OCI-M2 (cell line): Measurements from ENCODE around the gene AKAP13.
"Not testable (repeated sequence)": the region's sequence is repeated elsewhere in the genome, so short reads cannot be mapped to it uniquely, and the experiment has no call there.

ENCODE experiments used
- DNase-seq: peaks from one replicate; lab custom pipeline; 2025; ENCODE audit not compliant: unreplicated experiment; lab: John Stamatoyannopoulos, UW

Gene AKAP13

DNA sequence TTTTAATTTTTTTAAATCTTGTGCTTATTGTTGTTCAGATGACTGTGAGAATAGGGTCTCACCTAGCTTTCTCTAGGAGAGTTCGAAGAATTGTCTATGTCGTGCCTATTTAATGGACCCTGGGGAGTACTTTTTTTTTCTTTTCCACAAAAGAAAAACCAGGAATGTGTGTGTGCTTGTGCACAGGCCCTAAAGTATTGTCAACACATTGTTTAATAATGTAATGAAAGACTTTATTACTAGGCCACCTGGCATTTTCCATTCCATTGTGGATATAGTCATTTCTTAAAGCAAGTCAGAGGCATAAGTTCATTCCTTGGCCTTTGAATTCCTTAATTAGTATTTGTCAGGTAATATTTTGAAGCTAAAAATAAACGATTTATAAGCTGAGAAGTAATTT, 278.4 kb downstream of the AKAP13 start:
- DNase-seq = no peak

DNA sequence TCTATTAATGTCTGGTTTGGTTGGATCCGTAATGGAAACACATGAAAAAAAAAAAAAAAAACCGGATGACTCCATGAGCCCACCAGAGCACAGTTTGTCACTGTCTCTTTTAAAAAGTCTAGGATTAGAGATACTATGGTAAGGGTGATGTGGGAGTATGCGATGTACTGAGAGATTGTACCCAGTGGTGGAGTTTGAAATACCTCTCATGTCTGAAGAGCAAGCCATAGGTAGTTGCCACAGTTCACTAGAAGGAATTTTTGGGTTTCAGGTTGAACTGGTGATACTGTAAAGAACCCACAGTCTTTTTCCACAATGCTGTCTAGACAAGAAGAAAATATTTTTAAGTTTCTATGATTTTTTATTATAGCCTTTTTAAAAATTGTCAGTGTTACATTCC, 281.5 kb downstream of the AKAP13 start:
- no peak for DNase-seq

DNA sequence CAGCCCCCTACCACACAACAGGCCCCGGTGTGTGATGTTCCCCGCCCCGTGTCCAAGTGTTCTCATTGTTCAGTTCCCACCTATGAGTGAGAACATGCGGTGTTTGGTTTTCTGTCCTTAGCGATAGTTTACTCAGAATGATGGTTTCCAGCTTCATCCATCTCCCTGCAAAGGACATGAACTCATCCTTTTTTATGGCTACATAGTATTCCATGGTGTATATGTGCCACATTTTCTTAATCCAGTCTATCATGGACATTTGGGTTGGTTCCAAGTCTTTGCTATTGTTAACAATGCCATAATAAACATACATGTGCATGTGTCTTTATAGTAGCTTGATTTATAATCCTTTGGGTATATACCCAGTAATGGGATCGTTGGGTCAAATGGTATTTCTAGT, 285.3 kb downstream of the AKAP13 start:
- not testable (repeated sequence) for DNase-seq

DNA sequence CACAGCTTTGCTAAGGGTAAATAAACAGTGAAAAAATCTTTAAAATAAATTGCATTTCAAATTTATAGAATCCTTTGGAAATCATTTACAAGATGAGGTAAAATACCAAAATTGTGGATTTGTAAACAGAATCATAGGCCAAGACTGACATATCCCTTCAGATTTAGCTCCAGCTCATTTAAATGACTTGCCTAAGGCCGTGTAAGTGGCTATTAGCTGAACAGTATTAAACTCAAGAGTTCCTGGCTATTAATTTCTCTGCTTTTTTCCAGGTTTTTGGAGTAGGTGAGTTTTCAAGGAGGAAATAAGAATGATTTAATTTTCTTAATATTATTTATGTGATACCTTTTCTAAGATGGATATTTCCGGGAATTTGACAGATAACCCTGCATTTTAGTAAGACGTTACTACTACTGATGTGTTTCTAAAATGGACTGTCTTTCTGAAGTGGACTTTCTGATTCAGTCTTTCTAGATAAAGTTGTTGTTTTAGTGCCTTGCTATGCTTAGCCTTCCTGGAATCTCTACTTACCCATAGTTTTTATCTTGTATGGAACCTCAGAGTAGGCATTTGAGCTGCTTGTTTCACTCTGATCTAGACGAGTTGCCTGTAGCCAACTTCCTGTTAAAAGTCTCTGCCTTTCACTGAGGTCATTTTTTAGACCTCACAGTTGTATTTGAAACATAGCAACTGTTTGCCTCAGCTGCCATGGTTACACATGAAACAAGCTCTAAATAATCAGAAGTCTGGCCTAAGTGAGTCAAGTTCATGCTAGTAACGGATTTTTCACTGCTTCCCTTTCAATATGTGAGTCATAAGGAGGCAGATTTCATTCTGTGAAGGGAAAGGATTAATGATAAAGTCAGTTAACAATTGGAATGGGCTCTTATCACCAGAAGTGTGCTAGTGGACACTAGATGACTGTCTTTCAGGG, 287.4 kb downstream of the AKAP13 start:
- DNase-seq = no peak

DNA sequence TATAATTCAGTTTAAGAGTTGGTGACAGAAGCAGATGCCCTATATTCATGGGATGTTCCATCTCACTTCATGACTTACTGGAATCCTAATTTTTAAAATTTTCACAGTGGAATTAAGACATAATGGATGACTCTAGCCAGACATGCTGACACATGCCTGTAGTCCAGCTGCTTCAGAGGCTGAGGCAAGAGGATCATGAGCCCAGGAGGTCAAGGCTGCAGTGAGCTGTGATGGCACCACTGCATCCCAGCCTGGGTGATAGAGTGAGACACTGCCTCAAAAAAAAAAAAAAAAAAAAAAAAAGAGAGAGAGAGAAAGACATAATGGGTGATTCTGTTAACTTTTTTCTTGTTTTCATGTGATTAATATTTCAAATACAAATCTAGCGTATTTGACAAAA, 290.8 kb downstream of the AKAP13 start:
- no peak for DNase-seq

DNA sequence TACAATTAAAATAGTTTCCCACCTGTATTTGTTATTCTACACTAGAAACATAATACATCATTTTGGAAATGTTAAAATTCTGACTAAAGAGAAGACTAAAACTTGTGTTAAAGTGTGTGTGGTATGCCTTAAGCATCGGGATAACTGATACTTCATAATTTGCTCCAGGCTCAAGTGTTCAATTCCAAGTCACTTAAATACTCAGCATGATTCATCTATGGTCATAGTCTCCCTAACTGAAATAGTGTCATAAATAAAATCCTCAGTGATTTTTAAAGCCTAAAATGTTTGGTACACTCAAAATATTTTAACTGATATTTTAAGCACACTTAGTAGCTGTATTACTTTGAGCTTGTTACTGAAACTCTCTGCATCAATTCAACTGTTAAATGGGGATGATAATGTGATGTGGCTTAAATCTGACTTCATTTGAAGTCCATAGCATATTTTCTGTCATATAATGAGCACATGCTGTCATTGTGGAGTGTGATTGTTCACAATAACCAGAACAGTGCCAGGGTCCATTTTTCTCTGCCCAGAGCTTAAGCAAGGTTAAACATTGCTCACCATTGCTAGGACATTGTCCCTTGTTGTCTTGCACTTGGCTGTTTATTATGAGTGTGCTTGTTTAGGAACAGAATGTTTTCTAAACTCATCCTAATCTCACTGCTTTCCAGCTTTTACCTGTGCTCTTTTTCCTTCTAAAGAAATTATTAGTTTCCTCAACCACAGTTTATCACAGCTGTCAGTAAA, 292.1 kb downstream of the AKAP13 start:
- no peak for DNase-seq

DNA sequence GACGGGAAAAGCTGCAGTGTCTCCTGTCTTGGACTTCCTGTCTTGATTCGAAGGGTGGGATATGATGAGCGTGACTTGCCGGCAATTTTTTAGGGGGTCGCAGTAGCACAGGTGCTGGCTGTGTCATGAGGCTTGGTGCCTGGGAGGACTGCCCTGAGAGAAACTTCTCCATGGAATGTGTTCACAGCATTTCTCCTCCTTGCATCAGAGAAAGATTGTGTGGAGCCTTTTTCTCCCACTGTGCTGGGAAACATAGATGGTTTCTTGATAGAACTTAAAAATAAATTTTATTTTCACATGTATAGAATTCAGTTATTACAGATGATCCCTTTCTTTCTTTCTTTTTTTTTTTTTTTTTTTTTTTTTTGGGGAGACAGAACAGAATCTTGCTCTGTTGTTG, 292.9 kb downstream of the AKAP13 start:
- DNase-seq = no peak

DNA sequence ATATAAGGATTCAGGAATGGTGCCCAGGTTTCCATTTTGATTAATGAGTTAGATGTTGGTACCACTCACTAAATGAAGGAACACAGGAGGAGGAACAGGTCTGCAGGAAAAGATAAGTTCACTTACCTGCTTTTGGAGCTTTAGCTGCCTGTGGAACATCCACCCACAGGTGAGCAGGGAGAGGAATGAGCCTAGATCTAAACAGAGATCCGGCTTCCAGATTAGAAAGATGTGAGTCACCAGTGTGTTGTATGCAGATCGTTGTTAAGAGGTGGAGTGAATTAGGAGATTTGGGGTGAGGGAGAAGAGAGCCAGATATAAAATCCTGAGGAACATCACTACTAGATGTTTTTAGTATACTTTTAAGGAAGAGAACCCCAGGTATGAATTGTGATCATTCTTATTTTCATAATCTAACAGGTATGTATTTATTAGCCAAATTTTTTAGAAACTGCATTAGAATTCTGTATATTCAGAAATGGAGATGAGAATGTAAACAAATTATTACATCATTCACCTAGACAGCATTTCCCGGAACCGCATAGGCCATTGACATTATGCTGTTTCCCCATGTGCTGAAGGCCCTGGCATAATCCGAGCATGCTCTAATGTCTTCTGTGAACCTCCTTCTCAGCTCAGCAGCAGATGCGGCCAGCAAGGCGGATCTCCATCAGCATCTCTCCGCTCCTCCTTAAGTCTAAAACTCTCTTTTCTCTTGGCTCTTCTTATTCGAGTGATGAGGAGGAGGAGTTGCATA, 296.1 kb downstream of the AKAP13 start:
- DNase-seq = no peak

DNA sequence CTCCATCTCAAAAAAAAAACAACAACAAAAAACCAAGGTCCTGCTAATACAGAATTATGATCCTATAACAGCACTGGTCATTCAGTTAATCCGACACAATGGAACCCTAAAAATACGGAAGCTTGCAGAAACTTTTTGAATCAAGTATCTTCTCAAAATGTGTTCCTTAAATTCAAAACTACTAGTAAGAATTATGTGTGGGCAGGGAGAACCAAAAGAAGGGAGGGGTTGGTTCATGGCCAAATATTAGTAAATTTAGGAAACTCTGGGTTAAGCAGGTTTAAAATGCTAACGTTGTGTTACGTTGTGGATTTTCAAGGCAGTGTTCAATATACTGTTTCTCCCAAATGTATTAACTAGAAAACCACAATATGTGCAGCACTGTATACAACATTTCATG, 298.8 kb downstream of the AKAP13 start:
- no peak for DNase-seq

DNA sequence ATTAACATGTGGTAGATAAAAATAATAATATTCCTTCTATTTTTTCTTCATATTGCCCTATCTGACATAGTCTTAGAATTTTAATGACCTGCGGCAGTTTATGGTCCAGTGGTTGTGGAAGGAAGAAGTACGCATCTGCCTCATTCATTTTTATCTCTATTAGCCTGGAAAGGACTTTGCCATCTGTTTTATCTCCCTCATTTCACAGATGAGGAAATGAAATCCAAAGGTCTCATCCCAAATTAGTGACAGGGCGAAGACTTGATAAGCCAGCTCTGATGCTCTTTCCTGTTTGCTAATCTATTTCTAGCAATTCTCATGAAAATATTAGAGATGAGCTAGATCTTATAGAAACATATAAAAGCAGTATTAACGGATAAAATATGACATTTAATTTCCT, 301.0 kb downstream of the AKAP13 start:
- DNase-seq = no peak

DNA sequence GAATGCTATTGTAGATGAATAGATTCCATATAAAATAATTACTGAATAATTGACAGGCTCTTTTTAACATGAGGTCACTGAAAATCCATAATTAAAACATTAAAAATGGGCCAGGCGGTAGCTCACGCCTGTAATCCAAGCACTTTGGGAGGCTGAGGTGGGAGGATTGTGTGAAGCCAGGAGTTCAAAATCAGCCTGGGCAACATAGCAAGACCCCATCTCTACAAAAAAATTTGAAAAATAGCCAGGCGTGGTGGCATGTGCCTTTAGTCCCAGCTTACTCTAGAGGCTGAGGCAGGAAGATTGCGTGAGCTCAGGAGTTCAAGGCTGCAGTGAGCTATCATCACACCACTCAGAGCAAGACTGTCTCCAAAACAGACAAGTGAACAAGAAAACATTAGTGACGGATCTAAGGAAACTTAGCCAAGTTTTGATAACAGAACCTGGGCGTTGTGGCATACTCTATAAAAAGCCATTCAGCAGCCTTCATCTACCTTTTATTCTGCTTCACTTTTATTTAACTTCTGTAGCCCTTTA, 303.8 kb downstream of the AKAP13 start:
- DNase-seq = no peak

DNA sequence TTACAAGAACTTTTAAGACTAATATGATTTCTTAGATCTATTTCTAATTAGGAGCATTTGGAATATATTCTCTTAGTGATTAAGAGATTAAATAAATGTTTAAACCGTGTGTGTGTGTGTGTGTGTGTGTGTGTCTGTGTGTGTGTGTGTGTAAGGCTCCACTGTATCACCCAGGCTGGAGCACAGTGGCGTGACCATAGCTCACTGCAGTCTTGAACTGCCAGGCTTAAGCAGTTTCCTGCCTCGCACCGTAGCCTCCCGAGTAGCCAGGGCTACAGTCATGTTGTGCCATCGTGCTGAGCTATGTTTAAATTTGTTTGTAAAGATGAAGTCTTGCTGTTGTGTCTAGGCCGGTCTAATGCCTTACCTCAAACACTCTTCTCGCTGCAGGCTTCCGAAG, 305.0 kb downstream of the AKAP13 start:
- no peak for DNase-seq

DNA sequence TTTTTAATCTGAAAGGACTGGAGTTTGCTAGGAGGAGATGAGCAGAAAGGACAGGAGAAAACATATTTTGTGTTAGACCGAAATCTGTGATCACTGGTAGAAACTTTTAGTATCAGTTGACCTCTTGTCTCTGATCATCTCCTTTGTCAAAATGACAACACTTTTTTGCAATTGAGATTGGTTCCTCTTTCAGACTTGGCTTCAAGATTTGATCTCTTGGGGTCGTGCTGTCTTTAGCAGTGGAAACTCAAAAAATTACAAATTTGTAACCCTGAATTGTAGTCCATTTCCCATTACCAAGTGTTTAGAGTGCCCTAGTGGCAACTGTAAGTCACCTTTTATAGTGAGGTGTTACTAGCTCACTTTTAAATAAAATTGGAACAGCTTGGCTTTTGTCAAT, 306.9 kb downstream of the AKAP13 start:
- no peak for DNase-seq

DNA sequence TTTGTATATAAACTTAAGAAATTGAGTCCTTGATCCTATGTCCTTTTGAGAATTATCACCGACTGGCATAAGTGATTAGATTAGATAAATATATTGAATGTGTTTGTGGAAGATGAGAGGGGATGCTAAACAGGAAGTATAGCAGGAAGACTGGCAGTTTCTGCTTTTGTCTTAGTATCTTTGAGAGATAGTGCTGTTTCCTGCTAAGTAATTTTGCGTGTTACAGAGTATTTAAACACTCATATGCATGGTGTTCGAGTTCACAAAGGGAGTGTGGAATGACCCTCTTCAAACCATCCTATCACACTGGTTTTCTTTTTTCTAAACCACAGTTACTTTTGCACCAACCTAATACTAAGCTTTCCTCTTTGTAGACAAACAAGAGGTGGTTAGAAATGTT, 308.3 kb downstream of the AKAP13 start:
- peak; percentile 11 for DNase-seq

DNA sequence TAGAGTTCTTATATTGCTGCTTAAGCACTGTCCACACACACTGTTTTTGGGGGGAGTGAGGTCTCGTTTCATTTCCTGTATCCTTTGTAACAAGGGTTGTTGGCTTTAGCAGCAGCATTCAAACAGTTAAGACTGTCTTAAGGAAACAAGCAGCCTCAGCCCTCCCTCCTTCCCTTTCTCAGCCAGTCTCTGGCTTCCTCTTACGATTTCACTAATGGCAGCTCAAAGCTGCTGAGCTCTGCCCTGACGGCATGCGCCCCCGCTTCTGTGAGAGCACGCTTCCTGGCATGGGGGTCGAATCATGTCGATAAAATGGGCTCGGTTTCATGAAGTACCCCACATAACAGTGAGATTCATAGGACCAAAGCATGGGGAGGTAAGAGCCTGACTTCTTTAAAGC, 309.3 kb downstream of the AKAP13 start:
- DNase-seq = peak; percentile 18

DNA sequence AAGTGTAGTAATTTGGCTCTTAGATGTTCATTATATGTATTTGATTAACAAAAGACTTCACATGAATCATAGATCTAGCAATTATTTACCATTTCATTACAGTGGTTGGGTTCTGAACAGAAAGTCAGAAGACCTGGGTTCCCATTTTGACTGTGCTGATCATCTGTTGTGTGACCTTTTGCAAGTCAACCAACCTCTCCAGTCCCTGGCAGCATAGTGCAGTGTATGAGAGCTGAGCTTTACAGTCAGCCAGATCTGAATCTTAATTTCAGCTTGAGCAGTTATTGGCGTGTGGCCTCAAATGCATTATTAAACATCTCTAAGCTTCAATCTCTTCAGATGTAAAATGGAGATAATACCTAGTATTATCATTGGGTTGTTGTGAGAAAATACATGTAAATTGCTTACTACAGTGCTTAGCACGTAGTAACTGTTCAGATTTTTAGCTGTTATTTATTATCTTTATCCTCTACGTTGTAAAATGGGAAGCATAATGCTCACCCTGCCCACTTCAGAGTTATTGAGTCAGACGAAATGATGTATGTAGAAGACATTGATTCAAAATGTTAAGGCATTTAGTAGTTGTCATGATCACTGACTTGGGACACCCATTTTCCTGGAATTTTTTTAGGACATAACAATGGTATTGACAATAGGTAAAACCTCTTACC, 310.3 kb downstream of the AKAP13 start:
- no peak for DNase-seq

DNA sequence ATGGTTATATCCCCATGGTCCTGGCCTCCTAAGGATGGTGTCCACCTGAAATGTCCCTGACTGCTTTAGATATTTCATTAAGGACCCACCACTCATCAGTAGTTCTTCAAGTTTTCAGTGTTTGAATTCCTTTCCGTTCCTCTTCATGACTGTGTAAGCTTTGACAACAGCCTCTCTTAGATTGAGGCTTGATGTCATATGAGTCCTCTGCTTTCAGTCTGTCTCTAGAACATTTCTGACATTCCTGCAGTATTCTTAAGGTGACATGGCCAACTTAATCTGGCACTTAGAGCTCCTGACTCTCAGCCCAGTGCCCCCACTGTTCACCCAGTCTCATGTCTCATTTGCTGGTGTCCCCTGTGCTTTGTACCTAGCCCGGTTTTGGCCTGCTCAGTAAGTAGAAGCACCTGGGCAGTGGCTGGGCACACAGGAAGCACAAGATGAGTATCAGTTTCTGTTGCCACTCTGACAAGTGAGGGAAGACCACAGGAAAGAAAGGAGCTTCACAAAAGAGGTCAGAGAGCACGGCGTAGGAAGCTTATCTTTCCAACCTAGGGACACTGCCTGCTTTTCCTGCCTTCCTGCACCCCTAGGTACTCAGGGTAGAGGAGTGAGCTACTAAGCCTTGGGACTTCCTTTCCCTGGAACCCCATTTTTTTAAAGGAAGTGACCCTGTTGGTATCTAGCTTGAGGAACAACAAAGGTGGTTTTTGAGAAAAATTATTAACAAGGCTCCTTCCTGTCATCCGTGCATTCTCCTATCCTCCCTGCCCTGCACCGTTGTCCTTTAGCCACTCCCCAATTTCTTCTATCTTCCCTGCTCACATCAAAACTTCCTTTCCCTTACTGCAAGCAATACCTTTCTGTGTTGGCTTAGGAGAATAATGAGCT, 311.2 kb downstream of the AKAP13 start:
- DNase-seq = no peak

DNA sequence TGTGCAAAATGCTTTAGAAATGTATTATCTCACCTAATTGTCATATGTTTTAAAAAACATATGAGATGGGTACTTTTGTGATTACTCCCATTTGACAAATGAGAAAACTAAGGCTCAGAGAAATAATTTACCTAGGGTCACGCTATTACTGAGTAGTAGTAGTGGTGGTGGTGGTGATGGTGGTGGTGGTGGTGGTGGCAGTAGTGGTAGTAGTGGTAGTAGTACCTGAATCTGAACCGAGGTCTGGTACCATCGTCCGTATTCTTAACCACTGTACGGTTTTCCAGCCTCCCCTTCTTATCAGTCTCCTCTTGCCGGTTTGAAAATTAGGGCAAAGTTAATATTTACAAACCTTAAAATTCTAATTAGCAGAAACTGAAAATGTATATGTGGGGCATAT, 311.9 kb downstream of the AKAP13 start:
- no peak for DNase-seq

DNA sequence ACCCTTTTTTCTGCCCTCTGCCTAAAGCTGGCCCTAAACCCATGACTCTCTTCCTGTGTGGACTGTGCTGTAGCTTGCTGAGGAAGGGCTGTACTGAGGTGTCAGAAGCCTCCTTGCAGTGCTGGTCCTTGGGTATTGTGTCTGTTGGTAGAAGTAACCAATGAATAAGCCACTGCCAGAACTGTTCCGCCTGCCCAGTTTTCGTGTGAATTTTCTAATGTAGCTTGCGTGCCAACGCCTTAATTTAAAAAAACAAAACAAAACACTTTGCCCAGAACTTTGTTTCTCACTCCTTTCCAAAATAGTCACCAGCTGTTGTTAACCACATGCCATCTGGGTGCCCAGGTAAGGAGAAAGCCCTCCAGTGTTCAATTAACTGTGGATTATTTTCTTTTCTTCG, 312.5 kb downstream of the AKAP13 start:
- no peak for DNase-seq

DNA sequence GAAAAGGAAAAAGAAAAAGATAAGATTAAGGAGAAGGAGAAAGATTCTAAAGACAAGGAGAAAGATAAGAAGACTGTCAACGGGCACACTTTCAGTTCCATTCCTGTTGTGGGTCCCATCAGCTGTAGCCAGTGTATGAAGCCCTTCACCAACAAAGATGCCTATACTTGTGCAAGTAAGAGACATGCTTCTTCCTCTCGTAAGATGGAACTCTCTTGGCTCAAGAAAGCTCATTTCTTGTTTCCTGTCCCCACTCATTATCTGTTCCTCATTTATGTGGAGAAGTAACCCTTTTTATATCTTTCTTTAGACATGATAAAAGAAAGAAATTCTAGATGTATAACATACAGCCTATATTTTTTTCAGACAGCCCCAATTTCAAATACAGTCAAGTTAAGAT, 312.9 kb downstream of the AKAP13 start:
- DNase-seq = no peak
